Muscle of back (tissue), 11 donors: Measurements from ENCODE around the gene RNF145. TPM values are rescaled to one million over a fixed set of nuclear protein-coding genes. Genes with fewer than 3 reads are reported as not detected.
"Not testable (repeated sequence)": the region's sequence is repeated elsewhere in the genome, so short reads cannot be mapped to it uniquely, and the experiment has no call there.

Experiments
- DNase-seq, 3 donors: peaks; one replicate each; pipeline versions ENCODE4 v3.0.0 to v3.0.0-alpha.2; 2013
- polyA plus RNA-seq, 10 donors: library from polyadenylated mRNA; unstranded; fragments of 120-200 nt; gene quantifications; one replicate each; pipeline ENCODE4 v1.2.1, GENCODE V29; 2013; ENCODE audit not compliant: insufficient read length in 10 of 10

RNF145 gene
- polyA plus RNA-seq, 10 donors = 34.1 to 60.3 (median 41.9) TPM

GRCh38 chr5:159119842-159120241, 89.5 kb downstream of the RNF145 start:
- not testable (repeated sequence) for DNase-seq

- DNase-seq = not testable (repeated sequence)
Observed at GRCh38 chr5:159118958-159119659, 90.2 kb downstream of the RNF145 start.

- no peak for DNase-seq
Observed at GRCh38 chr5:159113405-159113804, 95.9 kb downstream of the RNF145 start.

- DNase-seq = no peak
Observed at GRCh38 chr5:159112436-159112835, 96.9 kb downstream of the RNF145 start.

Other genes starting within 250 kb of the RNF145 start
- 10 to 100 TPM; 17.6 to 28.0 (median 18.8) TPM for gene EBF1, start 109.6 kb downstream of the RNF145 start, polyA plus RNA-seq
- 10 to 100 TPM; 20.3 to 28.1 (median 23.9) TPM for gene UBLCP1, start 53.7 kb upstream of the RNF145 start, polyA plus RNA-seq
- under 1 TPM in 1 of 10 donors, not detected in 9; 0.05 TPM for gene IL12B, start 120.9 kb upstream of the RNF145 start, polyA plus RNA-seq